ENCODE results near the gene ZNF296. TPM values are rescaled to one million over a fixed set of nuclear protein-coding genes. Genes with fewer than 3 reads are reported as not detected.
A peak's percentile ranks its signal among the peaks of the same experiment; 100 is the strongest.

The ZNF296 gene
- total RNA-seq, 1 donor from 2014 or later: 1.1 TPM

- Mint-ChIP-seq H3K4me3 (peak overlapping the region; percentile 81), H3K9me3 (no peaks in the 10 kb centered on the region), H3K36me3 (peaks cover 5% of the 10 kb centered on the region), H3K4me1 (peaks cover 56% of the 10 kb centered on the region), H3K27me3 (ENCODE audit: low read depth) (no peaks in the 10 kb centered on the region), H3K27ac (peak overlapping the region; percentile 80)
- no peak for DNase-seq (ENCODE audit: low spot score in 2 of 2, unreplicated experiment in 2 of 2)
- no peak for TF ChIP-seq CTCF (IDR thresholded peaks at IDR 0.05; ENCODE audit: unreplicated experiment)
These were observed 17.9 kb upstream of the ZNF296 start for GRCh38 chr19:45094137-45094536.

- DNase-seq (ENCODE audit: low spot score in 2 of 2, unreplicated experiment in 2 of 2): peak; percentile 90 to 94
- Mint-ChIP-seq H3K27ac (peak within 1 kb of the TSS; percentile 99), H3K36me3 (peaks cover 5% of the 10 kb centered on the region), H3K4me1 (peaks cover 44% of the 10 kb centered on the region), H3K27me3 (ENCODE audit: low read depth) (no peaks in the 10 kb centered on the region), H3K4me3 (peak within 1 kb of the TSS; percentile 81), H3K9me3 (no peaks in the 10 kb centered on the region)
- TF ChIP-seq CTCF (IDR thresholded peaks at IDR 0.05; ENCODE audit: unreplicated experiment): no peak
These were observed 16.7 kb upstream of the ZNF296 start, which contains the start of gene PPP1R37 for GRCh38 chr19:45092747-45093678. PPP1R37 (plus strand) TSS chr19:45093179; CDS start chr19:45093326, 147 bp downstream.

GRCh38 chr19:45091031-45091923 lies 15.0 kb upstream of the ZNF296 start:
- Mint-ChIP-seq H3K4me1 (peaks cover 30% of the 10 kb centered on the region), H3K27me3 (ENCODE audit: low read depth) (no peaks in the 10 kb centered on the region), H3K36me3 (peaks cover 10% of the 10 kb centered on the region), H3K9me3 (no peaks in the 10 kb centered on the region), H3K27ac (peak overlapping the region; percentile 99), H3K4me3 (peak overlapping the region; percentile 81)
- DNase-seq (ENCODE audit: low spot score in 2 of 2, unreplicated experiment in 2 of 2): peak; percentile 95 to 99
- TF ChIP-seq CTCF (IDR thresholded peaks at IDR 0.05; ENCODE audit: unreplicated experiment): no peak

GRCh38 chr19:45090606-45091005 lies 14.3 kb upstream of the ZNF296 start:
- Mint-ChIP-seq H3K36me3 (peaks cover 10% of the 10 kb centered on the region), H3K27ac (peak overlapping the region; percentile 99)

More at GRCh38 chr19:45090606-45091005, 14.3 kb upstream of the ZNF296 start:
- Mint-ChIP-seq H3K9me3 (no peaks in the 10 kb centered on the region), H3K4me3 (peak overlapping the region; percentile 81), H3K27me3 (ENCODE audit: low read depth) (no peaks in the 10 kb centered on the region), H3K4me1 (peaks cover 26% of the 10 kb centered on the region)
- no peak for TF ChIP-seq CTCF (IDR thresholded peaks at IDR 0.05; ENCODE audit: unreplicated experiment)
- no peak for DNase-seq (ENCODE audit: low spot score in 2 of 2, unreplicated experiment in 2 of 2)
